Keratinocyte (primary cell): ENCODE results near the gene AP2A2.

Experiments used
- EZH2 ChIP-seq: IDR thresholded peaks from one replicate; pipeline ENCODE4 v1.6.1; 2012; ENCODE audit warnings: inconsistent platforms, mild to moderate bottlenecking, low read length, moderate library complexity
- TF ChIP-seq, protein P1 (sequence below), 3 experiments: IDR thresholded peaks in 1 of 3; conservative IDR thresholded peaks in 1 of 3; optimal IDR thresholded peaks in 1 of 3; 2 replicates in 2 of 3; 3 replicates in 1 of 3; pipeline versions ENCODE3 to v1.5.1; 2011; ENCODE audit warnings: low read length in 3 of 3, mild to moderate bottlenecking in 3 of 3, moderate library complexity in 2 of 3, control low read depth in 1 of 3, inconsistent platforms in 1 of 3; ENCODE audit not compliant: insufficient read depth in 2 of 3; ENCODE audit errors: extremely low read depth in 1 of 3

GRCh38 chr11:898143-898511 lies 27.5 kb upstream of the AP2A2 start:
- TF ChIP-seq, protein P1, sequence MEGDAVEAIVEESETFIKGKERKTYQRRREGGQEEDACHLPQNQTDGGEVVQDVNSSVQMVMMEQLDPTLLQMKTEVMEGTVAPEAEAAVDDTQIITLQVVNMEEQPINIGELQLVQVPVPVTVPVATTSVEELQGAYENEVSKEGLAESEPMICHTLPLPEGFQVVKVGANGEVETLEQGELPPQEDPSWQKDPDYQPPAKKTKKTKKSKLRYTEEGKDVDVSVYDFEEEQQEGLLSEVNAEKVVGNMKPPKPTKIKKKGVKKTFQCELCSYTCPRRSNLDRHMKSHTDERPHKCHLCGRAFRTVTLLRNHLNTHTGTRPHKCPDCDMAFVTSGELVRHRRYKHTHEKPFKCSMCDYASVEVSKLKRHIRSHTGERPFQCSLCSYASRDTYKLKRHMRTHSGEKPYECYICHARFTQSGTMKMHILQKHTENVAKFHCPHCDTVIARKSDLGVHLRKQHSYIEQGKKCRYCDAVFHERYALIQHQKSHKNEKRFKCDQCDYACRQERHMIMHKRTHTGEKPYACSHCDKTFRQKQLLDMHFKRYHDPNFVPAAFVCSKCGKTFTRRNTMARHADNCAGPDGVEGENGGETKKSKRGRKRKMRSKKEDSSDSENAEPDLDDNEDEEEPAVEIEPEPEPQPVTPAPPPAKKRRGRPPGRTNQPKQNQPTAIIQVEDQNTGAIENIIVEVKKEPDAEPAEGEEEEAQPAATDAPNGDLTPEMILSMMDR (optimal IDR thresholded peaks at IDR 0.05 in 1 of 3, IDR thresholded peaks at IDR 0.05 in 1 of 3, conservative IDR thresholded peaks at IDR 0.05 in 1 of 3; ENCODE audit: extremely low read depth in 1 of 3, insufficient read depth in 2 of 3, low read length in 3 of 3), result peak; percentile 13 to 47 (median 17)
- TF ChIP-seq EZH2, result no peak
